ENCODE results near the gene PCDHGC5.

Gene PCDHGC5

GRCh38 chr5:141508440-141508797 is 19.5 kb downstream of the PCDHGC5 start:
- no peak overlapping the region for H3K4me3 ChIP-seq (ENCODE audit: low read depth, low read length)
- H2BK5ac ChIP-seq (ENCODE audit: low read depth, low read length, poor library complexity), result peak overlapping the region; percentile 90

GRCh38 chr5:141508798-141509611 is 20.1 kb downstream of the PCDHGC5 start:
- peak overlapping the region; percentile 98 for H3K27ac ChIP-seq (ENCODE audit: low read depth, low read length)
- H2BK120ac ChIP-seq (ENCODE audit: insufficient read depth, low read length, poor library complexity), result peak overlapping the region; percentile 96
- peaks cover 28 to 34% of the 10 kb centered on the region in 2 experiments for H3K36me3 ChIP-seq (ENCODE audit: control insufficient read depth in 1 of 2, insufficient read depth in 2 of 2, low read length in 2 of 2)
- peak overlapping the region; percentile 24 for H3K9ac ChIP-seq (ENCODE audit: low read length)
- peak overlapping the region; percentile 83 for H4K91ac ChIP-seq (ENCODE audit: low read depth, low read length)
- H3K23ac ChIP-seq (ENCODE audit: low read length), result no peak overlapping the region
- H3K4ac ChIP-seq (ENCODE audit: low read depth, low read length), result peak overlapping the region; percentile 25
- no CpG with 5 or more reads among the region's 23 CpGs for WGBS (ENCODE audit: extremely low coverage, insufficient coverage, insufficient read length)
- H4K8ac ChIP-seq (ENCODE audit: low read depth, low read length), result peak overlapping the region; percentile 63
- peaks cover 55% of the 10 kb centered on the region for H3K79me1 ChIP-seq (ENCODE audit: low read length)
- H2AFZ ChIP-seq (ENCODE audit: insufficient read depth, low read length, poor library complexity), result no peak overlapping the region
- H2AK5ac ChIP-seq (ENCODE audit: low read length), result peak overlapping the region; percentile 21
- H2BK12ac ChIP-seq (ENCODE audit: low read length), result peak overlapping the region; percentile 87
- no peaks in the 10 kb centered on the region for H3K27me3 ChIP-seq (ENCODE audit: insufficient read depth, low read length)
- H4K12ac ChIP-seq (ENCODE audit: low read depth, low read length), result peak overlapping the region; percentile 71
- H3K14ac ChIP-seq (ENCODE audit: low read length), result peak overlapping the region; percentile 52
- H3K4me1 ChIP-seq (ENCODE audit: control insufficient read depth in 1 of 2, insufficient read depth in 2 of 2, low read length in 2 of 2), result peaks cover 48 to 53% of the 10 kb centered on the region in 2 experiments
- no peaks in the 10 kb centered on the region for H3K9me3 ChIP-seq (ENCODE audit: insufficient read depth, low read depth, low read length)
- peak overlapping the region; percentile 58 for H3K4me2 ChIP-seq (ENCODE audit: low read length)
- H2BK5ac ChIP-seq (ENCODE audit: low read depth, low read length, poor library complexity), result peak overlapping the region; percentile 91
- peak; percentile 32 to 65 for DNase-seq
- H3K4me3 ChIP-seq (ENCODE audit: low read depth, low read length), result no peak overlapping the region
- peaks cover 15% of the 10 kb centered on the region for H3K79me2 ChIP-seq (ENCODE audit: control insufficient read depth, insufficient read depth, low read length, poor library complexity)
- H3K18ac ChIP-seq (ENCODE audit: low read length), result peak overlapping the region; percentile 58

More at GRCh38 chr5:141508440-141508797, 19.5 kb downstream of the PCDHGC5 start:
- peak overlapping the region; percentile 25 for H3K4me2 ChIP-seq (ENCODE audit: low read length)
- no CpG with 5 or more reads among the region's 9 CpGs for WGBS (ENCODE audit: extremely low coverage, insufficient coverage, insufficient read length)
- no peaks in the 10 kb centered on the region for H3K9me3 ChIP-seq (ENCODE audit: insufficient read depth, low read depth, low read length)
- peak overlapping the region; percentile 24 for H2AFZ ChIP-seq (ENCODE audit: insufficient read depth, low read length, poor library complexity)
- H4K91ac ChIP-seq (ENCODE audit: low read depth, low read length), result peak overlapping the region; percentile 96
- H3K27me3 ChIP-seq (ENCODE audit: insufficient read depth, low read length), result no peaks in the 10 kb centered on the region
- peak overlapping the region; percentile 95 for H3K14ac ChIP-seq (ENCODE audit: low read length)
- H2BK12ac ChIP-seq (ENCODE audit: low read length), result peak overlapping the region; percentile 72
- H3K79me2 ChIP-seq (ENCODE audit: control insufficient read depth, insufficient read depth, low read length, poor library complexity), result peaks cover 12% of the 10 kb centered on the region
- no peak overlapping the region for H3K9ac ChIP-seq (ENCODE audit: low read length)
- peak overlapping the region; percentile 86 for H4K8ac ChIP-seq (ENCODE audit: low read depth, low read length)
- peak overlapping the region; percentile 82 for H3K18ac ChIP-seq (ENCODE audit: low read length)
- H3K27ac ChIP-seq (ENCODE audit: low read depth, low read length), result peak overlapping the region; percentile 98
- DNase-seq, result no peak
- no peak overlapping the region for H3K23ac ChIP-seq (ENCODE audit: low read length)
- peak overlapping the region; percentile 97 for H2BK120ac ChIP-seq (ENCODE audit: insufficient read depth, low read length, poor library complexity)
- H3K4ac ChIP-seq (ENCODE audit: low read depth, low read length), result peak overlapping the region; percentile 76
- peak overlapping the region; percentile 95 for H2AK5ac ChIP-seq (ENCODE audit: low read length)
- peaks cover 28 to 38% of the 10 kb centered on the region in 2 experiments for H3K36me3 ChIP-seq (ENCODE audit: control insufficient read depth in 1 of 2, insufficient read depth in 2 of 2, low read length in 2 of 2)
- peaks cover 43 to 47% of the 10 kb centered on the region in 2 experiments for H3K4me1 ChIP-seq (ENCODE audit: control insufficient read depth in 1 of 2, insufficient read depth in 2 of 2, low read length in 2 of 2)
- peak overlapping the region; percentile 84 for H4K12ac ChIP-seq (ENCODE audit: low read depth, low read length)
- peaks cover 49% of the 10 kb centered on the region for H3K79me1 ChIP-seq (ENCODE audit: low read length)

GRCh38 chr5:141510160-141510559 is 21.3 kb downstream of the PCDHGC5 start:
- peak overlapping the region; percentile 87 for H2BK12ac ChIP-seq (ENCODE audit: low read length)
- H4K91ac ChIP-seq (ENCODE audit: low read depth, low read length), result peak overlapping the region; percentile 84
- no peak overlapping the region for H3K27ac ChIP-seq (ENCODE audit: low read depth, low read length)
- H3K9ac ChIP-seq (ENCODE audit: low read length), result no peak overlapping the region
- no peak overlapping the region for H2AFZ ChIP-seq (ENCODE audit: insufficient read depth, low read length, poor library complexity)
- no peak overlapping the region for H3K23ac ChIP-seq (ENCODE audit: low read length)
- no peak for DNase-seq
- H3K27me3 ChIP-seq (ENCODE audit: insufficient read depth, low read length), result no peaks in the 10 kb centered on the region
- H3K4ac ChIP-seq (ENCODE audit: low read depth, low read length), result peak overlapping the region; percentile 35
- peak overlapping the region; percentile 63 for H4K8ac ChIP-seq (ENCODE audit: low read depth, low read length)
- peaks cover 54 to 58% of the 10 kb centered on the region in 2 experiments for H3K4me1 ChIP-seq (ENCODE audit: control insufficient read depth in 1 of 2, insufficient read depth in 2 of 2, low read length in 2 of 2)
- H4K12ac ChIP-seq (ENCODE audit: low read depth, low read length), result no peak overlapping the region
- H3K79me2 ChIP-seq (ENCODE audit: control insufficient read depth, insufficient read depth, low read length, poor library complexity), result peaks cover 18% of the 10 kb centered on the region
- H2BK5ac ChIP-seq (ENCODE audit: low read depth, low read length, poor library complexity), result no peak overlapping the region
- no CpG with 5 or more reads among the region's 9 CpGs for WGBS (ENCODE audit: extremely low coverage, insufficient coverage, insufficient read length)
- H3K18ac ChIP-seq (ENCODE audit: low read length), result no peak overlapping the region
- H3K14ac ChIP-seq (ENCODE audit: low read length), result peak overlapping the region; percentile 55
- peaks cover 65% of the 10 kb centered on the region for H3K79me1 ChIP-seq (ENCODE audit: low read length)
- H3K4me3 ChIP-seq (ENCODE audit: low read depth, low read length), result no peak overlapping the region
- peak overlapping the region; percentile 74 for H2BK120ac ChIP-seq (ENCODE audit: insufficient read depth, low read length, poor library complexity)
- no peak overlapping the region for H3K4me2 ChIP-seq (ENCODE audit: low read length)
- H3K9me3 ChIP-seq (ENCODE audit: insufficient read depth, low read depth, low read length), result no peaks in the 10 kb centered on the region
- peak overlapping the region; percentile 70 for H2AK5ac ChIP-seq (ENCODE audit: low read length)
- peaks cover 26 to 31% of the 10 kb centered on the region in 2 experiments for H3K36me3 ChIP-seq (ENCODE audit: control insufficient read depth in 1 of 2, insufficient read depth in 2 of 2, low read length in 2 of 2)

DNA sequence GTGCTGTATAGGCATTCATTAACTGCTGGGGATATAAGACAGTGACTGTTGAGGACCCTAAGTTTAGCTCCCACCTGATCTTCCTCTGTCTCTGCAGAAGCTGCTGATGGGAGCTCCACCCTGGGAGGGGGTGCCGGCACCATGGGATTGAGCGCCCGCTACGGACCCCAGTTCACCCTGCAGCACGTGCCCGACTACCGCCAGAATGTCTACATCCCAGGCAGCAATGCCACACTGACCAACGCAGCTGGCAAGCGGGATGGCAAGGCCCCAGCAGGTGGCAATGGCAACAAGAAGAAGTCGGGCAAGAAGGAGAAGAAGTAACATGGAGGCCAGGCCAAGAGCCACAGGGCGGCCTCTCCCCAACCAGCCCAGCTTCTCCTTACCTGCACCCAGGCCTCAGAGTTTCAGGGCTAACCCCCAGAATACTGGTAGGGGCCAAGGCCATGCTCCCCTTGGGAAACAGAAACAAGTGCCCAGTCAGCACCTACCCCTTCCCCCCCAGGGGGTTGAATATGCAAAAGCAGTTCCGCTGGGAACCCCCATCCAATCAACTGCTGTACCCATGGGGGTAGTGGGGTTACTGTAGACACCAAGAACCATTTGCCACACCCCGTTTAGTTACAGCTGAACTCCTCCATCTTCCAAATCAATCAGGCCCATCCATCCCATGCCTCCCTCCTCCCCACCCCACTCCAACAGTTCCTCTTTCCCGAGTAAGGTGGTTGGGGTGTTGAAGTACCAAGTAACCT is 22.1 kb downstream of the PCDHGC5 start:
- DNase-seq, result no peak
- Histone ChIP-seq H2BK120ac (ENCODE audit: insufficient read depth, low read length, poor library complexity) (peak overlapping the region; percentile 38), H2AK5ac (ENCODE audit: low read length) (peak overlapping the region; percentile 8), H3K4ac (ENCODE audit: low read depth, low read length) (no peak overlapping the region), H4K12ac (ENCODE audit: low read depth, low read length) (no peak overlapping the region), H3K18ac (ENCODE audit: low read length) (peak overlapping the region; percentile 67), H2BK5ac (ENCODE audit: low read depth, low read length, poor library complexity) (peak overlapping the region; percentile 4), H2BK12ac (ENCODE audit: low read length) (peak overlapping the region; percentile 39), H3K9ac (ENCODE audit: low read length) (no peak overlapping the region), H3K9me3 (ENCODE audit: insufficient read depth, low read depth, low read length) (no peaks in the 10 kb centered on the region), H2AFZ (ENCODE audit: insufficient read depth, low read length, poor library complexity) (no peak overlapping the region), H4K8ac (ENCODE audit: low read depth, low read length) (peak overlapping the region; percentile 25), H3K27ac (ENCODE audit: low read depth, low read length) (no peak overlapping the region), H4K91ac (ENCODE audit: low read depth, low read length) (peak overlapping the region; percentile 99), H3K27me3 (ENCODE audit: insufficient read depth, low read length) (no peaks in the 10 kb centered on the region), H3K14ac (ENCODE audit: low read length) (no peak overlapping the region), H3K79me1 (ENCODE audit: low read length) (peaks cover 74% of the 10 kb centered on the region), H3K36me3 (ENCODE audit: control insufficient read depth in 1 of 2, insufficient read depth in 2 of 2, low read length in 2 of 2) (peaks cover 23 to 27% of the 10 kb centered on the region in 2 experiments), H3K79me2 (ENCODE audit: control insufficient read depth, insufficient read depth, low read length, poor library complexity) (peaks cover 23% of the 10 kb centered on the region), H3K23ac (ENCODE audit: low read length) (no peak overlapping the region), H3K4me2 (ENCODE audit: low read length) (no peak overlapping the region), H3K4me1 (ENCODE audit: control insufficient read depth in 1 of 2, insufficient read depth in 2 of 2, low read length in 2 of 2) (peaks cover 62 to 65% of the 10 kb centered on the region in 2 experiments), H3K4me3 (ENCODE audit: low read depth, low read length) (no peak overlapping the region)
- no CpG with 5 or more reads among the region's 14 CpGs for WGBS (ENCODE audit: extremely low coverage, insufficient coverage, insufficient read length)
